Tibial nerve (tissue), 4 donors: ENCODE measurements around the gene ZNF223.

Source experiments
- CTCF ChIP-seq, 5 experiments: fragments of 200-600 bp in 3 of 5; fragments of 450-650 bp in 2 of 5; sonication (generic) in 3 of 5; IDR thresholded peaks; one replicate each; pipeline ENCODE4 v1.5.1; 2016 to 2019; ENCODE audit warnings: antibody characterized with exemption in 5 of 5, mild to moderate bottlenecking in 3 of 5, moderate library complexity in 2 of 5
- EP300 ChIP-seq, 2 donors: sonication (generic); formaldehyde crosslinking; IDR thresholded peaks; one replicate each; pipeline ENCODE4 v1.6.1; 2017; ENCODE audit warnings: antibody characterized with exemption in 2 of 2, mild to moderate bottlenecking in 1 of 2
- POLR2A ChIP-seq, 2 donors: fragments of 450-650 bp; IDR thresholded peaks; one replicate each; pipeline ENCODE4 v1.6.1; 2017; ENCODE audit warnings: antibody characterized with exemption in 2 of 2, mild to moderate bottlenecking in 2 of 2, moderate library complexity in 2 of 2

GRCh38 chr19:44025217-44025936, 26.5 kb upstream of the ZNF223 start, which contains the start of gene ZNF222:
- TF ChIP-seq CTCF (IDR thresholded peaks at IDR 0.05): no peak
- no peak for TF ChIP-seq POLR2A (IDR thresholded peaks at IDR 0.05)
- TF ChIP-seq EP300 (IDR thresholded peaks at IDR 0.05): peak in 1 of 2 donors; percentile 46
